Measurements from ENCODE around the gene KRTAP10-11. TPM values are rescaled to one million over a fixed set of nuclear protein-coding genes. Genes with fewer than 3 reads are reported as not detected.

The KRTAP10-11 gene
- total RNA-seq, 2 experiments from 2014 or later, result not detected

GRCh38 chr21:44639331-44639655 is 6.9 kb upstream of the KRTAP10-11 start:
- BruUV-seq (replicated peaks), result no TSS peak
- Histone ChIP-seq H2AFZ (ENCODE audit: low read length) (no peak overlapping the region), H3K27ac (ENCODE audit: low read depth, low read length, poor library complexity, severe bottlenecking) (no peak overlapping the region), H3K36me3 (ENCODE audit: insufficient read depth, low read length) (no peaks in the 10 kb centered on the region), H3K4me2 (ENCODE audit: low read length) (no peak overlapping the region), H3K79me2 (ENCODE audit: insufficient read depth, low read depth, low read length) (no peaks in the 10 kb centered on the region), H3K4me1 (ENCODE audit: insufficient read depth, low read length, poor library complexity, severe bottlenecking) (no peaks in the 10 kb centered on the region), H3K9me2 (ENCODE audit: insufficient read depth, low read length) (no peaks in the 10 kb centered on the region), H3K9me3 (ENCODE audit: low read length) (no peaks in the 10 kb centered on the region), H3K4me3 (ENCODE audit: low read depth, low read length, poor library complexity, severe bottlenecking) (no peak overlapping the region), H4K20me1 (ENCODE audit: insufficient read depth, low read length) (no peaks in the 10 kb centered on the region)
- no peak for DNase-seq (ENCODE audit: low spot score)
- CTCF ChIA-PET (ENCODE audit: unreplicated experiment), result no interaction called here
- TF ChIP-seq CTCF (conservative IDR thresholded peaks at IDR 0.05; ENCODE audit: low read length) (no peak), EZH2phosphoT487 (IDR thresholded peaks at IDR 0.05; ENCODE audit: borderline replicate concordance, low read depth, low read length) (no peak)
- POLR2A ChIA-PET, result no interaction called here
- intact Hi-C loops (cut with micrococcal nuclease; ENCODE audit: unreplicated experiment), result no loop called here

GRCh38 chr21:44640761-44641160 is 5.5 kb upstream of the KRTAP10-11 start:
- no peaks in the 10 kb centered on the region for H3K79me2 ChIP-seq (ENCODE audit: insufficient read depth, low read depth, low read length)
- TF ChIP-seq CTCF (conservative IDR thresholded peaks at IDR 0.05; ENCODE audit: low read length) (no peak), EZH2phosphoT487 (IDR thresholded peaks at IDR 0.05; ENCODE audit: borderline replicate concordance, low read depth, low read length) (no peak)
- H3K9me2 ChIP-seq (ENCODE audit: insufficient read depth, low read length), result no peaks in the 10 kb centered on the region
- H3K9me3 ChIP-seq (ENCODE audit: low read length), result peaks cover 7% of the 10 kb centered on the region
- no peak overlapping the region for H3K4me2 ChIP-seq (ENCODE audit: low read length)
- no TSS peak for BruUV-seq (replicated peaks)
- intact Hi-C loops (cut with micrococcal nuclease; ENCODE audit: unreplicated experiment), result no loop called here
- no peaks in the 10 kb centered on the region for H3K36me3 ChIP-seq (ENCODE audit: insufficient read depth, low read length)
- CTCF ChIA-PET (ENCODE audit: unreplicated experiment), result no interaction called here
- no peak overlapping the region for H3K27ac ChIP-seq (ENCODE audit: low read depth, low read length, poor library complexity, severe bottlenecking)
- no peak overlapping the region for H2AFZ ChIP-seq (ENCODE audit: low read length)
- H4K20me1 ChIP-seq (ENCODE audit: insufficient read depth, low read length), result no peaks in the 10 kb centered on the region
- H3K4me3 ChIP-seq (ENCODE audit: low read depth, low read length, poor library complexity, severe bottlenecking), result no peak overlapping the region
- no peaks in the 10 kb centered on the region for H3K4me1 ChIP-seq (ENCODE audit: insufficient read depth, low read length, poor library complexity, severe bottlenecking)
- DNase-seq (ENCODE audit: low spot score), result no peak
- POLR2A ChIA-PET, result no interaction called here

- no TSS peak for BruUV-seq (replicated peaks)
- Histone ChIP-seq H3K9me2 (ENCODE audit: insufficient read depth, low read length) (no peaks in the 10 kb centered on the region), H3K27ac (ENCODE audit: low read depth, low read length, poor library complexity, severe bottlenecking) (no peak overlapping the region), H4K20me1 (ENCODE audit: insufficient read depth, low read length) (no peaks in the 10 kb centered on the region), H3K9me3 (ENCODE audit: low read length) (peaks cover 7% of the 10 kb centered on the region), H3K79me2 (ENCODE audit: insufficient read depth, low read depth, low read length) (no peaks in the 10 kb centered on the region), H3K36me3 (ENCODE audit: insufficient read depth, low read length) (no peaks in the 10 kb centered on the region), H3K4me2 (ENCODE audit: low read length) (no peak overlapping the region), H2AFZ (ENCODE audit: low read length) (no peak overlapping the region), H3K4me1 (ENCODE audit: insufficient read depth, low read length, poor library complexity, severe bottlenecking) (no peaks in the 10 kb centered on the region), H3K4me3 (ENCODE audit: low read depth, low read length, poor library complexity, severe bottlenecking) (no peak overlapping the region)
- intact Hi-C loops (cut with micrococcal nuclease; ENCODE audit: unreplicated experiment), result no loop called here
- POLR2A ChIA-PET, result no interaction called here
- CTCF ChIA-PET (ENCODE audit: unreplicated experiment), result no interaction called here
- no peak for TF ChIP-seq EZH2phosphoT487 (IDR thresholded peaks at IDR 0.05; ENCODE audit: borderline replicate concordance, low read depth, low read length)
- TF ChIP-seq CTCF (conservative IDR thresholded peaks at IDR 0.05; ENCODE audit: low read length), result no peak
- no peak for DNase-seq (ENCODE audit: low spot score)
Observed at GRCh38 chr21:44643741-44644310, 2.4 kb upstream of the KRTAP10-11 start.
